HCT116 (cell line): ENCODE data around the gene SIX3.

Experiments
- EZH2phosphoT487 ChIP-seq: fragments of 200-600 bp; IDR thresholded peaks from 2 replicates; pipeline ENCODE4 v1.6.1; 2018; ENCODE audit warnings: antibody characterized with exemption, borderline replicate concordance
- FOSL1 ChIP-seq: IDR thresholded peaks from 2 replicates; pipeline ENCODE4 v1.6.1; 2012; ENCODE audit warnings: low read depth
- POLR2A ChIP-seq: IDR thresholded peaks from 2 replicates; pipeline ENCODE4 v1.7.0; 2011; ENCODE audit warnings: borderline replicate concordance; ENCODE audit not compliant: insufficient read depth, insufficient read length; ENCODE audit errors: extremely low read depth
- TF ChIP-seq, protein P1 (sequence below), 3 experiments: fragments of 200-600 bp in 1 of 3; sonication (generic) in 1 of 3; IDR thresholded peaks in 2 of 3; conservative IDR thresholded peaks in 1 of 3; 2 replicates each; pipeline ENCODE4 v1.5.1; 2012 to 2017; ENCODE audit warnings: low read depth in 2 of 3, low read length in 2 of 3, antibody characterized with exemption in 1 of 3, borderline replicate concordance in 1 of 3, control low read depth in 1 of 3, mild to moderate bottlenecking in 1 of 3, mixed read lengths in 1 of 3, mixed run types in 1 of 3, moderate library complexity in 1 of 3; ENCODE audit not compliant: insufficient read depth in 1 of 3

DNA sequence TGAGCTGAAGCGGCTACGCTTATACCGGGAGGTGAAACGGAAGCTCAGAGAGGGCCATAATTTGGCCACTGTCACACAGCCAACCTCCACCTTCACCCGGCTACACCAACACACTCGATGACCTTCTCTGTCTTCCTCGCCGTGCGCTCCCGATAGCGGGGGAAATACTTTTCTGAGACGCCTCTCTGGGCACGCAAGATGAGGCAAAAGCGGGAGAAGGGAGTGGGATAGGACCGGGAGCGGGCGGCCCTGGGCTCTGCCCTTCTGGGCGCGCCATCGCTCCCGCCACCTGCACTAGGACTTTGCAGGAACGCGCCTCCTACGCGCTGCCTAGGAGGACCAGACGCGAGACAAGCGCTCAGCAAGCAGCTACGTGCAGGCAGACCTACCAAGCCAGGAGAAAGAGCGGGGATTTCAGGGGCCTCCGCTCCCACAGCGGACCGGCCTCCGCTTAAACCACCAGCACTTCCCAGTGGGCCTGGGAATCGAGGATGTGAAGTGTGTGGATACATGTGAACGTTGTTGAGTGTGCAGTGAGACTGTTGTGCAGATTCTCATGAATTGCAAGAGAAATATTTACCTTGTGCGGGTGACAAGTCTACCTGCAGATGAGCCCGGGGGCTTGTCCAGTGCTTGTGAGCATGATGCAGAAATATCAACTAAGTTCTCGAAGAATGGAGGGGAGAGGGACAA is 11.4 kb downstream of the SIX3 start:
- TF ChIP-seq EZH2phosphoT487: no peak
- TF ChIP-seq POLR2A: no peak
- TF ChIP-seq, protein P1, sequence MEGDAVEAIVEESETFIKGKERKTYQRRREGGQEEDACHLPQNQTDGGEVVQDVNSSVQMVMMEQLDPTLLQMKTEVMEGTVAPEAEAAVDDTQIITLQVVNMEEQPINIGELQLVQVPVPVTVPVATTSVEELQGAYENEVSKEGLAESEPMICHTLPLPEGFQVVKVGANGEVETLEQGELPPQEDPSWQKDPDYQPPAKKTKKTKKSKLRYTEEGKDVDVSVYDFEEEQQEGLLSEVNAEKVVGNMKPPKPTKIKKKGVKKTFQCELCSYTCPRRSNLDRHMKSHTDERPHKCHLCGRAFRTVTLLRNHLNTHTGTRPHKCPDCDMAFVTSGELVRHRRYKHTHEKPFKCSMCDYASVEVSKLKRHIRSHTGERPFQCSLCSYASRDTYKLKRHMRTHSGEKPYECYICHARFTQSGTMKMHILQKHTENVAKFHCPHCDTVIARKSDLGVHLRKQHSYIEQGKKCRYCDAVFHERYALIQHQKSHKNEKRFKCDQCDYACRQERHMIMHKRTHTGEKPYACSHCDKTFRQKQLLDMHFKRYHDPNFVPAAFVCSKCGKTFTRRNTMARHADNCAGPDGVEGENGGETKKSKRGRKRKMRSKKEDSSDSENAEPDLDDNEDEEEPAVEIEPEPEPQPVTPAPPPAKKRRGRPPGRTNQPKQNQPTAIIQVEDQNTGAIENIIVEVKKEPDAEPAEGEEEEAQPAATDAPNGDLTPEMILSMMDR (IDR thresholded peaks at IDR 0.05 in 2 of 3, conservative IDR thresholded peaks at IDR 0.05 in 1 of 3; ENCODE audit: borderline replicate concordance in 1 of 3, insufficient read depth in 1 of 3, low read depth in 2 of 3, low read length in 2 of 3): no peak
- no peak for TF ChIP-seq FOSL1
